GM18526 (cell line): Measurements from ENCODE around the gene KCNJ15.

Experiments
- POLR2A ChIP-seq: IDR thresholded peaks from 3 replicates; pipeline ENCODE4 v1.6.1; 2011; ENCODE audit not compliant: insufficient read length; ENCODE audit errors: extremely low read depth

The KCNJ15 gene

GRCh38 chr21:38240129-38240528 lies 16.7 kb upstream of the KCNJ15 start:
- no peak for TF ChIP-seq POLR2A

DNA sequence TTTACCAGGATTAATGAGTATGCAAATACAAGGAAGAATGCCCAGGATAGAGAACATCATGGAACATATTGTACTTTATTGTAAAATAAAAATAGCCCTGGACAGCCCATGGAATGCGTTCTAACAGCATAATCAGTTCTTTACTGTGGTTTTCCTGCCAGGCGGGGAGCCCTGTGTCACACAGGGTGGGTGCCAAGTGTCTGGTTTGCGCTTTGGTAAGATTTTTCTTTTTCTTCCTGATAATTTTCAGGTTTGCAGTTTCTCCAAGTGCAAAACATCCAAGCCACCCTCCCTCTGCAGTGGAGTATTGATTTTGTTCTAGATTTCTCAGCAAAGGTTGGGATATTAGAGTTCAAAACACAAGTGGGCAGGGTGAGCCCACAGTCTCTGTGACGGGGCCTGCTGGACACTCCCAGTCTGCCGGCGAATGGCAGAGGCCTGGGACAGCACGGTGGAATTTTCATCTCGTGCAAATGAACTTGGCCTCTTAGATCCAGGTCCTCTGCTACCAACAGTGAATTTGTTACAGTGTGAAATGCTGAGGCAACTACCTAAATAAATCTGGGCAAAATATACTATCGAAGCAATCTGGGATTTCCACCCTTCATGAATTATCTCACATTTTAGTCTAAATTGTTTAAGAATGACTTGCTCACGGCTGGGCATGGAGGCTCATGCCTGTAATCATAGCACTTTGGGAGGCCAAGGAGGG lies 15.6 kb upstream of the KCNJ15 start:
- TF ChIP-seq POLR2A: no peak

DNA sequence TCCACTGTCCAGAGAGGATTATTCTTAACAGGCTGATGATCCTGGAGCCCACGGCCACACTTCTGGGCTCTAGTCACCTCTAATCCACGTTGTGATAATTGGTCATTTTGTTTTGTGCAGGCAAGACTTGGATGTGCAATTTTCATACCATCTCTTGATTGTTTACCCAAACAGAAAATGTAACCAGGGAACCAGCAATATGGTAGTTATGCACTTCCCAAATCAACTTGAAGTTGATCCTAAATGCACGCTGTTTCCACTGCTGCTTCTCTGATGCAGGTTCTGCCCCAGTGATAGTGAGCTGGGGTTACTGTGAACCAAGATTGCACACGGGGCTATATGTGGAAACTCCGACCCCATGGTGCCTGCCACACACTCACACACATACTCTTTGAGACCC lies 14.7 kb upstream of the KCNJ15 start:
- no peak for TF ChIP-seq POLR2A

GRCh38 chr21:38243732-38244406 lies 12.9 kb upstream of the KCNJ15 start:
- TF ChIP-seq POLR2A: no peak

DNA sequence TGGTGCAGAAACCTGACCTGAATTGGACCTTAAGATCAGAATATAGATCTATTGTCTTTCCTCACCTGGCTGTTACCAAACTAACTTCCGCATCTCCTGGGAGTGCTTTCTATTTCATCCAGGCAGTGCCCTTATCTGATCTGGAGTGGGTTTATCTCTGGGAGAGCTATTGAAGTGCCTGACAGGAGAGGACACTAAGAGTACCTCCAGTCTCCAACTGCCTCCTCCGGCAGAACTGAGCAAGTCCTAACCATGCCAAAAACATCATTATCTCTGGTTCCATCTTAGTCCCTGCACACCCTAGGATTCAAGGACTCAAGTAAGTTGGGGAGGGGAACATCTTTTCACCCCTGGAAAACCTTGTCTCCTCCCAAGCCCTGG lies 12.4 kb upstream of the KCNJ15 start:
- TF ChIP-seq POLR2A: no peak

GRCh38 chr21:38244885-38245869 lies 11.6 kb upstream of the KCNJ15 start:
- no peak for TF ChIP-seq POLR2A

GRCh38 chr21:38246511-38246910 lies 10.3 kb upstream of the KCNJ15 start:
- no peak for TF ChIP-seq POLR2A

DNA sequence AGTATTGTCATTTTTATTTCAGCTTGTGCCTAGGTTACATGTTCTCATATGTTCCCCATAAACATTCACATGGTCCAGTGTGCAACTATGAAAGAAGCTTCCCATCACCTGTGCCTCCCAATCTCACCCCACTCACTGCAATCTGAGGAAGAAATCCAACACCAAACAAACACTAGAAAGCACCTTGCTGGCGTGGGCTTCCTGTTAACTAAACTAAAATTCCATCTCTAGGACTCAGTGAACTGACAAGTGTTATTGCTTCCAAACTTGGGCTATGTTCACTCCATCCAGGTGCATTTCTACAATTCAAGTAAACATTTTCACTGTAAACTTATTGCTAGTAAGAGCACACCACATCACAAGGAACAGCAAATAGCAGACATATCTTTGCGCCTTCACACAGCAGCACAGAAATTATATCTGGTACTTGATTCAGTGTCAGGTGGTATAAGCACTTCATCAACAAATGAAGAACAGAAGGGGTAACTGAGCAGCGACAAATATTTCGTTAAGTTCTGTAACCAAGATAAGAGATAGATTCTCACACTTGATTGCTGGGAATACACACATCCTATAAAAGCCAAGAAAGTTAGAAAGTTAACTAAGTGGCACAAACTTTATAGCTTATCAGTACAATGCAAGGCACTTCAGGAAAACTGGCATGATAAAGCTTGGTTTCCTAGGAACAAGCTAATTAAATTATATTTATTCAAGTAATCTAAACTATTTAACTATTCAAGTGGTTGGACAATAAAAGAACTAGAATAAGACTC lies 8.9 kb upstream of the KCNJ15 start:
- TF ChIP-seq POLR2A: no peak

DNA sequence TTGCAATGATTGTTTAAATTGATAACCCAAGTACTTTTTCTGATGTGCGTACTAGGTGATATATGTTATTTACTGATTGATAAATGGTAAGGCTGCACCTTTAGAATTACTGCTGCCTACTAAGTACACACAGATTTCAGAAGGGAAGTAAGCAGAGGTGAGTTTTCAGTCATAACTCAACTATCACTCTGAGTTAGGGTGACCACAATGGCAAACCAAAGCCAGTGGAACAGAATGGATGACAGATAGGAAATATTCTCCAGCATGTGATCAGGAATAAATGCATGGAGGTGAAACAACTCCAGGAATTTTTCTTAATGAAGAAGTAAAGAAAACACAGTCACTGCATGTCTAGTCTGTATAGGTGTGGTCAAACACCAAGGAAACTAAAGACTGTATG lies 7.5 kb upstream of the KCNJ15 start:
- no peak for TF ChIP-seq POLR2A

GRCh38 chr21:38249696-38250278 lies 7.0 kb upstream of the KCNJ15 start:
- TF ChIP-seq POLR2A: no peak

DNA sequence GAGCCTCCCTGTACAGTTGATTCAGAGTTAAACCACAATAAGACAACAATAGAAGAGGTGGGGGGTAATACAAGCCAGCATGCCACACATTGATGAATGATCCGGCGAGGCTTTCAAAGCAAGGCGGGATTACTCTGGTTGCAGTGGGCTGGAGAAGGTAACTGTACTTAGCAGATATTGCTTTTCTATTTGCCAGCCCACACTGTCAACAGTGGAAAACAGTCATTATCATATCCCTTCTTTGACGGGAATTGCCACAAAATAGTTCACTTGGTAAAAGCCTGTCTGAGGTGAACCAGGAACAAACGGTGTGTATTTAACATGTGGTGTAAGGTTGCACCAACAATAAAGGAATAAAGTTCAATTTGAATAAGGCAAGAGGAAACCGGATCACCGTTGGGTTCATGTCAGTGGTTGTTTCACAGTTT lies 5.8 kb upstream of the KCNJ15 start:
- TF ChIP-seq POLR2A: no peak

- TF ChIP-seq POLR2A: no peak
These were observed 1.8 kb upstream of the KCNJ15 start for GRCh38 chr21:38254970-38255369.

GRCh38 chr21:38255571-38256117 lies 1.1 kb upstream of the KCNJ15 start:
- TF ChIP-seq POLR2A: no peak

DNA sequence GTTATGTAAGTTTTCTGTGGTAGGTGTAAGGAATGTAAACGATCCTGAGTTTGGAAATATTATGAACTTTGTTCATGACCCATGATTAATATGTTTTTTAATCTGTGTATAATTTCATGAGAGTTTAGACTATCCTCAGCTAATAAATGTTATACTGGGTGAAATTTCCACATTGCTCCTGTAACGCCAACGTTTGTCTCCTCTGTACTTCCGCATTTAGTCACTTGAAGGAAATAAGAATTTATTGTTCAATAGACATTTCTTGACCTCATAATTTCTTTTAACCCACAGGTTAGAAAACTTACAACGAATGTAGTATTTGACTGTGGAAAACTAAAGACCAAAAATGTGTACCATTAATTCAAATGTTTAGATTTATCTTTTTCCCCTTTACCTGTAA lies 876 bp downstream of the KCNJ15 start:
- no peak for TF ChIP-seq POLR2A
